NCI-H748 (cell line): ENCODE results near the gene MYRFL.
A peak's percentile ranks its signal among the peaks of the same experiment; 100 is the strongest.
"Not testable (repeated sequence)": the region's sequence is repeated elsewhere in the genome, so short reads cannot be mapped to it uniquely, and the experiment has no call there.

Source experiments
- DNase-seq: peaks from one replicate; lab custom pipeline; 2025; ENCODE audit not compliant: unreplicated experiment; lab: John Stamatoyannopoulos, UW

MYRFL gene

DNA sequence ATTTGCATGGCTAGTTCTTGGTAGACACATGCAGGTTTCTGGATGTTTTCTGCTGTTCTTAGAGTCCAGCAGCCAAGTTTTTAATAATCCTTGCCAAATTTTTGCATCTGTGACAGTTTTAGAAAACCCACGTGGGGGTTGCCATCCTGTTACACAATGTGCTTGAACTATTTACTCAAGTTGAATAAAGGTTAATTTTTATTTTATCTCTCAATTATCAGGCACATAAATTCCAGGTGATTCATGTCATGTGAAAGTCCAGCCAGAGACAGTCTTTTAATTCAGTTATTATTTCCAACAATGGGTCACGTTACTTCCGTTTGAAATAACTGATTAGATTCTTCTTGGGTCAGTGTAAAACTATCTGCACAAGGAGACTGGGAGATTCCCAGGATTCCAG lies 15.7 kb downstream of the MYRFL start:
- DNase-seq, result no peak

DNA sequence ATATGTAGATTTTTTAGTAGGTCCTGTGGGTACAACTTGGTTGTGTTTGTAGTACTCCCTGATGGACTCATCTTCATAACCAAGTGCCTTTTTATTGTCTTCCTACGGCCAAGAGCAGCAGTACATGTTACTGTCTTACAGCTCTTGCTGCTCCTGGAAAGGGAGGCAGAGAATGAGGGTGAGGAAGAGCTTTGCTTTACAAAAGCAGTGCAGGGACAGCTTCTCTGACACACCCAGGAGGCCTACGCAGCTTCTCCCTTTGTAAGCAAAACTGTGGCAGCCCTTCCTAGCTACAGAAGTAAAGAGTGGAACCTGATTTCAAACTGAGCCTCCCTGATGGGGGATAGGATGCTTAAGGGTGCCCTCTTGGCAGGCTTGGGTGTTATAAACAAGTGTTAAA lies 18.6 kb downstream of the MYRFL start:
- no peak for DNase-seq

DNA sequence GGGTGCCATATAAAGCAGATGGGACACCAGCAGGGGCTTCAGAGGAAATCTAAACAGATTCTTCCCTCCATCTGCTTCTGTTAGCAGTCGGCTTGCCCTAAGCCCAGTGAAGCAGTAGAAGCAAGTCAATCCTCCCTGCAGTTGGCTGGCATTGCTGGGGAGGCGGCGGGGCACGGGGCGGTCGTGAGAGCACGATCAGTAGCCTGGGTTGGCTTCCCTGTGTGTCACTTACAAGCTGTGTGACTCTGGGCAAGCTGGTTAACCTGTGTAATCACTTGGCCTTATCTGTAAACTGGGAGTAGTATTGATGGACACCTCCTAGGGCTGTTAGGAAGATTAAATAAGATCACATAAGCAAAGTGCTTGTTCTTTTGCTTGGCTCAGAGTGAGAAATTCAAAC lies 19.4 kb downstream of the MYRFL start:
- no peak for DNase-seq

DNA sequence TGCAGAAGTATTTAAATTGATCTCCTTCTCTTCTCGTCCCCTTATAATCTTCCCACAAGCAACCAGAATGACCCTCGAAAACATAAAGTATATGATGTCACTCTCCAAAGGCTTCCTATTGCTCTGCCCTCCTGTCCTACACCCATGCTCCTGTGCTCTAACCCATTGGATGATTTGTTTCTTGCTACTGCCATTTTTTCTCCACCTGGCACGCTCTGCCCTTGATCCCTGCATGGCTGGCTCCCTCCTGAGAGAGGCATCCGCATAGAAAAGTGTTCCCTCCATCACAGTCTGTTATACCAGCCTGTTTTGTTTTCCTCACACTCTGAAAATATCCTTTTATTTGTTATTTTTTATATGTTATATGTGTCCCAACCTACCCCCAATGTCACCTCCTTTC lies 19.8 kb downstream of the MYRFL start:
- no peak for DNase-seq

DNA sequence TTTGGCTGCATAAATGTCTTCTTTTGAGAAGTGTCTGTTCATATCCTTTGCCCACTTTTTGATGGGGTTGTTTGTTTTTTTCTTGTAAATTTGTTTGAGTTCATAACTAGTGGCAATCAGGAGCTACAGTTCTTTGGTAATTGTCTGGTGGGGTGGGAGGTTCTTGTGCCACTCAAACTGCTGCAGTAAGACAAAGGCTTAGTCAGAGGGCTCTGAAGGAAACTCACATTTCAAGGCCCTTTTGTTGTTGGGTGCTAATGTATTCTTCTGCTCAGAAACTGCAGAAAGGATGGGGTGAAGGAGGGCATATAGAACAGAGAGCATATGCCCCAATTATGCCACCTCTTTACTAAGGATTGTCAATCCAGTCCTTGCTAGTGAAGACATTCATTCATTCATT lies 21.9 kb downstream of the MYRFL start:
- no peak for DNase-seq

DNA sequence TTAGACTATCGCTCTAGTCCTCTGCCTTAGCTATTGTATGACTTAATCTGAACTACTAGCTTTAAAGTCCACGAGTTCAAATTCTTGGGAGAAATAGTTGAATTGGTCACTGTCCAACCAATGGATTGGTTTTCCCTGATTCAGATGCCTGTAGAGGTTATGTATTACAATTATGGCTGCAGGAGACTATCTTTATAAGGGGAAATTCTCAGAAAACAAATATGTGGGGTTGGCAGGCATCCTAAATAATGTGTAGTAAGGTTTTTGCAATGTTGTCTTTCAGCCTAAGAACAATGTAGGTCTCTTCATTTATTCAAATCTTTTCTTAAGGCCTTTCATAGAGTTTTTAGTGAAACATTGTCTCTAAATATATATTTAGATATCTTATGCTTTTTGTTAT lies 26.9 kb downstream of the MYRFL start:
- DNase-seq, result no peak

DNA sequence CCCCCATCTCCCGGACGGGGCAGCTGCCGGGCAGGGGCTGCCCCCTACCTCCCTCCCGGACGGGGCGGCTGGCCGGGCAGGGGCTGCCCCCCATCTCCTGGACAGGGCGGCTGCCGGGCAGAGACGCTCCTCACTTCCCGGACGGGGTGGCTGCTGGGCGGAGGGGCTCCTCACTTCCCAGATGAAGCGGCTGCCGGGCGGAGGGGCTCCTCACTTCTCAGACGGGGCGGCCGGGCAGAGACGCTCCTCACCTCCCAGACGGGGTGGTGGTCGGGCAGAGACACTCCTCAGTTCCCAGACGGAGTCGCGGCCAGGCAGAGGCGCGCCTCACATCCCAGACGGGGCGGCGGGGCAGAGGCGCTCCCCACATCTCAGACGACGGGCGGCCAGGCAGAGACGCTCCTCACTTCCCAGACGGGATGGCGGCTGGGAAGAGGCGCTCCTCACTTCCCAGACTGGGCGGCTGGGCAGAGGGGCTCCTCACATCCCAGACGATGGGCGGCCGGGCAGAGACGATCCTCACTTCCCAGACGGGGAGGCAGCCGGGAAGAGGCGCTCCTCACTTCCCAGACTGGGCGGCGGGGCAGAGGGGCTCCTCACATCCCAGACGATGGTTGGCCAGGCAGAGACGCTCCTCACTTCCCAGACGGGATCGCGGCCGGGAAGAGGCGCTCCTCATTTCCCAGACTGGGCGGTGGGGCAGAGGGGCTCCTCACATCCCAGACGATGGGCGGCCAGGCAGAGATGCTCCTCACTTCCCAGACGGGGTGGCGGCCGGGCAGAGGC lies 28.3 kb downstream of the MYRFL start:
- DNase-seq, result not testable (repeated sequence)

DNA sequence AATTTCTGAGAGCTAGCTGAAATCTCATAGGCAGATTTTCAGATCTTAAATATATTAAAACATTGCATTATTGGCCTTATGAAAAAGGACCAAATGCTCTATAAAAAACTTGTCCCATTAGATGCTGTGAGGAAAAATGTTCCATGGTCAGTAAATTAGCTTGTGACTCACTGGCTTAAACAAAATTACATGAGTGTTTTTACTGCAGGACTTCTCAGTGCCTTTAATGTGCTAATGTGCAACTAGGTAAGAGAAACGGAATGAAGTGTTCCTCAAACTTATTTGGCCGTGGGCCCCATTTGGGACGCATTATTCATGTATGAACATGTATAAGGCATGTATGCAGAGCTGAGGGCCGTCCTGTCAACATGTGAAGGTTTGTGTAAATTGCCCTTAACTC lies 41.7 kb downstream of the MYRFL start:
- no peak for DNase-seq

DNA sequence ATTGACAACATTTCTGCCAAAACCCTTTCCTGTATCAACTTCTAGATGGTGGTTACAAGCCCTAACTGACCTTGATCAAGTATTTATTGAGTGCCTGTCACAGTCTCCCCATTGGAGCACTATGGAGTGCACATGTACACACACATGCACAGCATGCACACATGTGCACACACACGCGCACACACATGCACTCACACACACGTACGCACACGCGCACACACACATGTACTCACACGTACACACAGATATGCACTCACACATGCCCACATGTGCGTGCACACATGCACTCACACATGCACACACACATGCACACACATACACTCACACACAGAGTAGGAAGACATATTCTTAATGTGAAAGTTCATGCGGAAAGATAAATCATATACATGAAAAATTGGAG lies 43.7 kb downstream of the MYRFL start:
- no peak for DNase-seq

DNA sequence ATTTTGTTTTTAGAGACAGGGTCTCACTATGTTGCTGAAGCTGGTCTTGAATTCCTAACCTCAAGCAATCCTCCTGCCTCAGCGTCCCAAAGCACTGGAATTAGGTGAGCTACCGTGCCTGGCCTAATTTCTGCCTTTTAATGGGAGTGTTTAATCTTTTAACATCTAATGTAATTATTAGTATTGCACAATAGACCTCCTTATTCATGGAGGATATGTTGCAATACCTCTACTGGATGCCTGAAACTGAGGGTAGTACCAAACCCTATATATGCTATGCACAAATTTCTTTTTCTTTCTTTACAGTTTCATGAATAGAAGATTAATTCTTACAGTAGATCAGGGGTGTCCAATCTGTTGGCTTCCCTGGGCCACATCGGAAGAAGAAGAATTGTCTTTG lies 47.8 kb downstream of the MYRFL start:
- DNase-seq, result no peak

DNA sequence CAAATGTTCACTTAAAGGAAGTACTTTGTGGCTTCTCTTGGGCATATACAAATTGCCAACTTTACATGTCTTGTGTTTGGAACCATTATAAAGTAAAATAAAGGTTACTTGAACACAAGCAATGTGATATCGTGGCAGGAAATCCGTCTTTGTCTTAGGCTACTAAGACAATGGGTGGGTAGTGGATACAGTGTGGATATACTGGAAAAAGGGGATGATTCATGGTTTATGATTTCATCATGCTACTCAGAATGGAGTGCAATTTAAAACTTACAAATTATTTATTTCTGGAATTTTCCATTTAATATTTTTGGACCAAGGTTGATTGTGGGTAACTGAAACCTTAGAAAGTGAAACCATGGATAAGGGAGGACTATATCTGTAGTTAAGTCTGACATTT lies 48.4 kb downstream of the MYRFL start:
- no peak for DNase-seq

DNA sequence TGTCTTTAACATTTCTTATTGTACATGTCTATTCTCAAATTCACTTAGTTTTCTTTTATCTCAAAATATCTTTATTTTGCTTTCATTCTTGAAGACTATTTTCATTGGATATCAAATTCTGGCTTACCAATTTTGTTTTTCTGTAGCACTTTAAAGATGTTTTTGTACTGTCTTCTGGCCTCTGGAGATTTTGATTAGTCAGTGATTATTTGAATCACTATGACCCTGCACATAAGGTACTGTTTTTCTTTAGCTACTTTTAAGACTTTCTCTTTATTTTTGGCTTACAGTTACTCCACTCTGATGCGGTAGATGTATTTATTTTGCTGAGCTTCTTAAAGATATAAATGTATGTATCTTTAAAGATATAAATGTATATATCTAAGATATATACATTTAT lies 49.6 kb downstream of the MYRFL start:
- no peak for DNase-seq

DNA sequence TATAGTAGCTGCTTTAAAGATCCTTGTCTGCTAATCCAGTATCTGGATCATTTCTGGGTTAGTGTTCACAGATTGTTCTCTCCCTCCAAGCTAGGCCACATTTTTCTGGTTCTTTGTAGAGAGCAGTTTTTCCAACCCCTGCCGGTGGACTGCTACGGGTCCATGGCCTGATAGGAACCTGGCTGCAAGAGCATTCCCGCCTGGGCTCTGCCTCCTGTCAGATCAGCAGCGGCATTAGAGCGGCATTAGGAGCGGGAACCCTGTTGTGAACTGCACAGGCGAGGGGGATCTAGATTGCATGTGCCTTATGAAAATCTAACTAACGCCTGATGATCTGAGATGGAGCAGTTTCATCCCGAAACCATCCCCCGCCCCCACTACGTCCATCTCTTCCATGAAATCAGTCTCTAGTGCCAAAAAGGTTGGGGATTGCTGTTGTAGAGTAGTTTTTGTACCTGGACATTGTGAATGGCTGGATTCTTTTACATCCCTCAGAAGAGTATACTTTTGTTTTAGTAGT lies 50.4 kb downstream of the MYRFL start:
- DNase-seq, result no peak

DNA sequence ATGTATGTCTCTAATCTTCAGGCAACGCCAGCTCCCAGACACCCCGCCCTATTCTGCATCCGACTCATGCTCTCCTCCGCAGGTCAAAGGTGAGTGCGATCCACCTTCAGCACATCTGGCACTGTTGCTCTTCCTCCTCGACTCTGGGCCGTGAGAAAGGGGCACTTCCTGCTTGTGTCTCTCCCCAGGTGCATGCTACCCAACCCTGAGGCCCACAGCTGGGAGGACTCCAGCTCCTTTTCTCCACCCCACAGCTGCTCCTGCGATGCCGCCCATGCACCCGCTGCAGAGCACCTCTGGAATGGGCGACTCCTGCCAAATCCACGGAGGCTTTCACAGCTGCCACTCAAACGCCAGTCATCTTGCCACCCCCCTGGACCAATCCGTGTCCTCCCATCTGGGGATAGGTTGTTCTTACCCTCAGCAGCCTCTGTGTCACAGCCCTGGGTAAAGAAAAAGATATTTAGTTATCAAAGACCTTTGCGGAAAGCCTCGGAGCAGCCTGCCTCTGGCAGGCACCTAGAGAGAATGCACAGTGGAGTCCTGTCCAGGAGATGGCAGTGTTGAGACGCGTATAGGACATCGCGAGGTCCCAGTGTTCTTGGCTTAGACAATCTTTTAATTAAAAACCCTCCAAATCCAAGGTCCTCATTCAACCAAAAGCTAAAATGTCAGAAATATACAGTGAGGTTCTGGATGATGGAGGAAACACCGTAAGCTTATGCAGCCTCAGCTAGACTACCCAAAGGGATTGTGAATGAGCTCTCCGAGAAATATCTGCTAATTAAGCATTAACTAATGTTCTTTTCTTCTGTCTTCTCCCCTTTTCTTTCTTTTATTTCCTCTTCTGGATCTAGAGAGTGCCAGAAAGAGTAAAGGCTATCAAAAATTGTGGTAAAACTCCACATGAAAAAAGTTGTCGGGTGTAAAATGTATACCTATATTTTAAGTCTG lies 54.3 kb downstream of the MYRFL start:
- peak; percentile 73 for DNase-seq

DNA sequence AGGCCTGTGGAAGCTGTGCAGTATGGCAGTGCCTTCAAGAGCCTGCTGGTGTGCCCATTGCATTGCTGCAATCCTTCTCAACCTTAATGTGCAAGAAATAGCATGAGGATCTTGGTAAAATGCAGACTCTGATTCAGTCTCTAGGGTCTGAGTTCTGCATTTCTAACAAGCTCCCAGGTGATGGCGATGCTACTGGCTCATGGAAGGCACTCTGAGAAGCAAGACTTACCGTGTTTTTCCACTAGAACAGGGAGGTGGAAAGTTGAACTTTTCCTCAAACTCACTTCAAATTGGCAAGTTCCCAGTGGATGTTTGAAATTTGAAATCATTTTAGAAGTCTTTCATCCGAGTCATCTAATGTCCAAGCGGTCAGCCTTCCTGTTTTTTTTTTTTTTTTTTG lies 55.5 kb downstream of the MYRFL start:
- peak; percentile 22 for DNase-seq

DNA sequence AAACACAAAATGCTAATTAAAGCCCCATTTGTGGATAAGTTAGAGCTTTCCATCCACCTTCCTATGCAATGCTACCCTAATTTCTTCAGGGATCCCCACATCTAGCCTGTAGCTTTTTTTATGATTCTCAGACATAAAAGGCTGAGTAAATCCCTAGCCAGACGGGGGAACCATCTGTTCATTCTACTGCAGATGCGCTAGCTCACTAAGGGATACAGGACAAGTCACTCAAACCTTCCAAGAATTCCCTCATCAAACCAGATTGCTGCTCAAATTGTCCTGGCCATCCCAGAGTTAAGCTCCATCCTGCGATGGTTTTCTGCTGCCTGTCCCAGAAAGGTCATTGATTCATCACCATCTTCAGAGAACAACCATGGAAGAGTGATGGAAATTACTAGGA lies 56.7 kb downstream of the MYRFL start:
- no peak for DNase-seq

DNA sequence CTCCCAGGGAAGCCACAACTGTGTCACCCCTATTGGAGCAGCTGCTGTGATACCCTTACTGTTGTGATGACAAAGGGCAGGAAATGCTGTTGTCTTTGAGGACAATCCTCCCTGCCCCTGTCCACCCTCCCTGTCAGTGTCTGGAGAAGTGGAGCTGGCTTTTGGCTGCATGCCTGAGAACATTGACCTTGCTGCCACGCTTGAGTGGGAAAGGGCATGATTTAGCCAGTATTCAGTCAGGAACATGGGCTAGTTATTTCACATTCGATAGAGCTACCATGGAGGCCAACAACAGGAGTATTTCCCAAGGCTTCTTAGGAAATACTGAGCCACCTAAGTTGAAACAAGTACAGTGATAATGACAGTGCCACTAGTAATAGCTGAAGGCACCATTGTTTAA lies 59.4 kb downstream of the MYRFL start:
- peak; percentile 85 for DNase-seq

DNA sequence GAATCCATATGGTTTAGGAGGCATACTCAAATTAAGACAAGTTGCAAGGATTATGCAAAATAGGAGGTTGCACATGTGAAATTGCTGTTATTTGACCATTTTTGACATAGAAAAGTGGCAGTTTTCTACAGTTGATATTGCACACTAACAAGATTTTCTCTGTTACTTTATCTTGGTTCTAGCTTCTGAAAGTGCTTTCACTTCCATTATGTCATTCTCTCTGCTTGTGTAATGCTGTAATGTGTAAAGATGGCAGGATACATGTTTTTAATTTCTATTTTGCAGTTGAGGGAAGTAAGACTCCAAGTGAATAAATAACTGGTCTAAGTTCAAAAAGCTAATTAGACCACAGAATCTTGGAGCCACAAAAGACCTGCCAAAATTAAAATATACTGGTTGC lies 60.6 kb downstream of the MYRFL start:
- DNase-seq, result no peak

DNA sequence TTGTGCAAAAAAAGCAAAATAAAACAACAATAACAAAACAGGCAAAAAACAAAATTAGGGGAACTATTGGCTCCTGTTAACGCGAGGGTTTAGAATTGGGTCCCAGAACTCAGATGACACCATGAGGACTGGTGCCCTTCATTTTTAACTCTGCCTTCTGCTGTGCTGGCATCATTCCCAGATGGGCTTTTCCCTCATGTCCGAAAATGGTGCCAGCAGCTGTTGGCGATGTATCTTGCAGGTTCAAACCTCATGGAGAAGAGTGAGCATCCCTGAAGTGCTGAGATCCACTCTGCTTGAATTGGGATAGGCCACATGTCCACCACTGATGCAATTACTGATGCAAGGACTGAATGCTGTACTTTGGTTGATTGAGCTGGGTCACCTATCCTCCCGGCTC lies 61.1 kb downstream of the MYRFL start:
- no peak for DNase-seq

DNA sequence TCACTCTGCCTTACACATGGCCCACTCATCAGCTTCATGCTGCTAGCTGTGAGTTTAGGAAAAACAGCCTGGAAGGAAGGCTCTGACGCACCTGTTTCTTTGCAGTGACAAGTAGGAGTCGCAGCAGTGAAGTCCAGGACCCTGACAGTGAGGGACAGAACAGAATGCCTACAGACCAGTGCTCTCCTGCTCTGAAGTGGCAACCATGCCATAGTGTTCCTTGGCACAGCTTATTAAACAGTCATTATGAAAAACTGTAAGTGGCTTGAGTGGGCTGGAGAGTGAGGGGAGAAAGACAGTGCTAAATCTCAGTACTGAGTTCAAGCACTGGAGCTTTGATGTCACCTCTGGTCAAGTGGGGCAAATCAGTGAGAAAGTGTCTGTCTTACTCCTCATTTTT lies 61.7 kb downstream of the MYRFL start:
- DNase-seq, result no peak

DNA sequence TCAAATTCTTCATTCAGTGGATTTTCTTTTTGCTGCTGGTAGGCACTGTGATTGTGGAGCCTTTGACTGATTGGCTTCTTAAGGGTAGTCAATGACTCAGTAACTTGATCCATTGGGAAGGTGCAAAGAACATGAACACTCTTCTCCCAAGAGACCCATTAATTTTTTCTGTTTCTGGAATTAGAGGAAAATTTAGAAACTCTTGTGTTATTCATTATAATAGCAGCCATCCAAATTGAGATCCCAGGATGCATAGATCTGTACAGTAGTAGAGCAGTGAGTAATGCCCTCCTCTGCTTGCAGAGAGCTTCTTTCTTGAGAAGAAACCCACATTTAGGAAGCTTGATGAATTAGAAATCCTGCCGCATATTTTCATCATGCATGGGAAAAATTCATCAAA lies 63.9 kb downstream of the MYRFL start:
- peak; percentile 5 for DNase-seq

DNA sequence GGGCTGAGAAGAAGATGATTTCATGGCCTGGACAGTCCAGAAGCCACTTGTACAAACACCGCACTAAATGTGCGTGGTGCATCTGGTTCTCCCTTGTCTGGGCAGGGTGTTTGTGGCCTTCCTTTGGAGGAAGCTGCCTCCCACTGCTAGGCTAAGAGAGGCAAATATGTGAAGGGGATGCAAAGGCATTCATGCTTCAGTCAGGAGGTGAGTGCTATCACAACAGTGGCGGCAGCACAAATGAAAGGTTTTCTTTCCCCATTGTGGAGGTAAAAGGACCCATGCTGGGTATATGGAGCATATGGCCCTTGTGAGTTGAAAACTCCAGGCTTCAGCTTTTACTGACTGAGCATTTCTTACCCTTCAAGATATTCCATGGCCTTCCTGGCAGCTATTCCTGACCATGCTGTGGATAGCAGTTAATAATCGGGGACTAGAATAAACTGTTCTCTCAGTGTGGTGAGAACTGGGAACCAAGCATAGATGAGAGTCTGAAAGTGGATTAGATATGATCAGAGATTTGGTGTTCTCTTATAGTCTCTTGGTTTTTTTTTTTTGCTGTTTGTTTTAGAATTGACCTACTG lies 69.9 kb downstream of the MYRFL start:
- DNase-seq, result no peak
